ENCODE results near the gene CDH18. TPM values are rescaled to one million over a fixed set of nuclear protein-coding genes. Genes with fewer than 3 reads are reported as not detected.

Gene CDH18, protein sequence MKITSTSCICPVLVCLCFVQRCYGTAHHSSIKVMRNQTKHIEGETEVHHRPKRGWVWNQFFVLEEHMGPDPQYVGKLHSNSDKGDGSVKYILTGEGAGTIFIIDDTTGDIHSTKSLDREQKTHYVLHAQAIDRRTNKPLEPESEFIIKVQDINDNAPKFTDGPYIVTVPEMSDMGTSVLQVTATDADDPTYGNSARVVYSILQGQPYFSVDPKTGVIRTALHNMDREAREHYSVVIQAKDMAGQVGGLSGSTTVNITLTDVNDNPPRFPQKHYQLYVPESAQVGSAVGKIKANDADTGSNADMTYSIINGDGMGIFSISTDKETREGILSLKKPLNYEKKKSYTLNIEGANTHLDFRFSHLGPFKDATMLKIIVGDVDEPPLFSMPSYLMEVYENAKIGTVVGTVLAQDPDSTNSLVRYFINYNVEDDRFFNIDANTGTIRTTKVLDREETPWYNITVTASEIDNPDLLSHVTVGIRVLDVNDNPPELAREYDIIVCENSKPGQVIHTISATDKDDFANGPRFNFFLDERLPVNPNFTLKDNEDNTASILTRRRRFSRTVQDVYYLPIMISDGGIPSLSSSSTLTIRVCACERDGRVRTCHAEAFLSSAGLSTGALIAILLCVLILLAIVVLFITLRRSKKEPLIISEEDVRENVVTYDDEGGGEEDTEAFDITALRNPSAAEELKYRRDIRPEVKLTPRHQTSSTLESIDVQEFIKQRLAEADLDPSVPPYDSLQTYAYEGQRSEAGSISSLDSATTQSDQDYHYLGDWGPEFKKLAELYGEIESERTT
- total RNA-seq (2021; ENCODE audit: unreplicated experiment) (not detected), Bru-seq, nascent RNA (percentile 0 among the genes with signal in this experiment), BruChase-seq, experiment 1, labeled RNA remaining after a 6-hour chase (percentile 0 among the genes with signal in this experiment), BruChase-seq, experiment 2, labeled RNA remaining after a 2-hour chase (percentile 0 among the genes with signal in this experiment)
- not detected in 2 replicates for polyA plus RNA-seq (2012)
- long read RNA-seq: 0 reads

GRCh38 chr5:19987612-19988361 is at the start of gene CDH18:
Gene CDH18 (minus strand): TSS chr5:19988200. CDS start chr5:19838986, 149,214 bp downstream.
- Histone ChIP-seq H3K27ac (ENCODE audit: low read depth, low read length) (no peak within 1 kb of the TSS), H3K9me3 (ENCODE audit: control insufficient read depth in 1 of 2, insufficient read depth in 1 of 2, low read depth in 1 of 2, low read length in 2 of 2) (peaks cover 11 to 17% of the 10 kb centered on the region in 2 experiments; a peak in 3 of 4 replicates), H3K4me2 (ENCODE audit: low read length) (no peak within 1 kb of the TSS), H3K27me3 (ENCODE audit: insufficient read depth, low read length) (no peaks in the 10 kb centered on the region), H3K36me3 (ENCODE audit: control insufficient read depth in 1 of 2, insufficient read depth in 2 of 2, low read length in 2 of 2) (no peaks in the 10 kb centered on the region), H2AFZ (ENCODE audit: low read depth, low read length, poor library complexity, severe bottlenecking) (no peak within 1 kb of the TSS), H3K4me1 (ENCODE audit: control insufficient read depth in 1 of 2, insufficient read depth in 2 of 2, low read length in 2 of 2) (no peaks in the 10 kb centered on the region), H3K9ac (ENCODE audit: low read length) (no peak within 1 kb of the TSS), H3K79me2 (ENCODE audit: insufficient read depth, low read length) (no peaks in the 10 kb centered on the region), H3K9me2 (ENCODE audit: insufficient read depth) (no peaks in the 10 kb centered on the region), H4K20me1 (ENCODE audit: insufficient read depth) (no peaks in the 10 kb centered on the region), H3K4me3 (replicated peaks in 1 of 2; ENCODE audit: low read depth in 1 of 2, low read length in 2 of 2) (no peak within 1 kb of the TSS)
- intact Hi-C loops (cut with micrococcal nuclease): no loop called here
- ATAC-seq (no peak), DNase-seq (ENCODE audit: low read depth, low spot score) (no peak)
- ChIA-PET CTCF (no interaction called here), POLR2A (no interaction called here), RAD21 (ENCODE audit: low non-redundant PET in 1 of 2, low total read pairs in 2 of 2, uncharacterized antibody in 2 of 2, unreplicated experiment in 2 of 2) (no interaction called here)
- BruUV-seq (replicated peaks): no TSS peak
- TF ChIP-seq ELF1 (IDR thresholded peaks at IDR 0.05; ENCODE audit: borderline replicate concordance, low read depth): no peak
- TF ChIP-seq TCF7L2 (IDR thresholded peaks at IDR 0.05; ENCODE audit: borderline replicate concordance, extremely low read depth, insufficient read depth, insufficient read length): no peak
- no peak for TF ChIP-seq EZH2phosphoT487 (IDR thresholded peaks at IDR 0.05; ENCODE audit: borderline replicate concordance)
- TF ChIP-seq ZNF274 (IDR thresholded peaks at IDR 0.05; ENCODE audit: low read depth, low read length): no peak
- no peak for TF ChIP-seq FOSL1 (IDR thresholded peaks at IDR 0.05; ENCODE audit: low read depth)
- TF ChIP-seq POLR2A (IDR thresholded peaks at IDR 0.05; ENCODE audit: borderline replicate concordance, extremely low read depth, insufficient read depth, insufficient read length): no peak
- no peak for TF ChIP-seq EZH2 (IDR thresholded peaks at IDR 0.05)
- no peak for TF ChIP-seq JUND (IDR thresholded peaks at IDR 0.05)
